ENCODE data around the gene CERS4.
A peak's percentile ranks its signal among the peaks of the same experiment; 100 is the strongest.
"Not testable (repeated sequence)": the region's sequence is repeated elsewhere in the genome, so short reads cannot be mapped to it uniquely, and the experiment has no call there.

Gene CERS4

DNA sequence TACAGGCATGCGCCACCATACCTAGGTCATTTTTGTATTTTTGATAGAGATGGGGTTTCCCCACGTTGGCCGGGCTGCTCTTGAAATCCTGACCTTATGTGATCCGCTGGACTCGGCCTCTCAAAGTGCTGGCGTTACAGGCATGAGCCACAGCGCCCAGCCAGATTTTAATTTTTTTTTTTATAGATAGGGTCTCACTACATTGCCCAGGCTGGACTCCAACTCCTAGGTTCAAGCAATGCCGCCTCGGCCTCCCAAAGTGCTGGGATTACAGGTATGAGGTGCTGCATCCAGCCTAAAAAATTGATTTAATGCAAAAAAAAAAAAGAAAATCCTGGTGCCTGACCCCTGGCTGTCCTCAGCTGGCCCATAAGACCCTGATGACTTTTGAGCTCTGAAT is 24.9 kb upstream of the CERS4 start:
- H3K27ac ChIP-seq: no peak overlapping the region
- TF ChIP-seq, protein P1, sequence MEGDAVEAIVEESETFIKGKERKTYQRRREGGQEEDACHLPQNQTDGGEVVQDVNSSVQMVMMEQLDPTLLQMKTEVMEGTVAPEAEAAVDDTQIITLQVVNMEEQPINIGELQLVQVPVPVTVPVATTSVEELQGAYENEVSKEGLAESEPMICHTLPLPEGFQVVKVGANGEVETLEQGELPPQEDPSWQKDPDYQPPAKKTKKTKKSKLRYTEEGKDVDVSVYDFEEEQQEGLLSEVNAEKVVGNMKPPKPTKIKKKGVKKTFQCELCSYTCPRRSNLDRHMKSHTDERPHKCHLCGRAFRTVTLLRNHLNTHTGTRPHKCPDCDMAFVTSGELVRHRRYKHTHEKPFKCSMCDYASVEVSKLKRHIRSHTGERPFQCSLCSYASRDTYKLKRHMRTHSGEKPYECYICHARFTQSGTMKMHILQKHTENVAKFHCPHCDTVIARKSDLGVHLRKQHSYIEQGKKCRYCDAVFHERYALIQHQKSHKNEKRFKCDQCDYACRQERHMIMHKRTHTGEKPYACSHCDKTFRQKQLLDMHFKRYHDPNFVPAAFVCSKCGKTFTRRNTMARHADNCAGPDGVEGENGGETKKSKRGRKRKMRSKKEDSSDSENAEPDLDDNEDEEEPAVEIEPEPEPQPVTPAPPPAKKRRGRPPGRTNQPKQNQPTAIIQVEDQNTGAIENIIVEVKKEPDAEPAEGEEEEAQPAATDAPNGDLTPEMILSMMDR (conservative IDR thresholded peaks at IDR 0.05): no peak

DNA sequence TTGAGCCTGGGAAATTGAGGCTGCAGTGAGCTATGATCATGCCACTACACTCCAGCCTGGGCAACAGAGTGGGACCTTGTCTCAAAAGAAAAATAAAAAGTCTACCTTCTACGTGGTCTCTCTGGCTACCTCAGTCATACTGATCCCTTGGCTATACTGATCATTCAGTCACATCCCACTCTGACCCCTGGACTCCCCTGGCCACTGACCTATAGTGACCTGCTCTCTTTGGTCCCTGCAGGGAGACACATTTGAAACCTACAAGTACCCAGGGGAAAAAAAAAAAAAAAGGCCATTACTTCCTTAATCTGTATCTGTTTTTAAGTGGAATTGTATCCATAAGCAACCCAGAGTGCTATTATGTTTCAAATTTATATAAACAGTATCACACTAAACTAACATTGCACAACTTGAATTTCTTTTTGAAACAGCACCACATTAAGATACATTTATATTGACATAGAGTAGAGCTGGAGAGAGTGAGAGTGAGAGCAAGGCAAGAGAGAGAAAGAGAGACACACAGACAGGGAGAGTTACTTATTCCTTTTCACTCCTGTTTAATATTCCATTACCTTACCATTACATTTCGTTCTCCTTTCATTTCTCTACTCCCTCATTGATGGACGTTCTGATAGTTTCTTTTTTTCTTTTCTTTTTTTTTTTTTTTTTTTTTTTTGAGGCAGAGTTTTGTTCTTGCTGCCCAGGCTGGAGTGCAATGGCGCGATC is 23.7 kb upstream of the CERS4 start:
- H3K27ac ChIP-seq: no peak overlapping the region
- TF ChIP-seq, protein P1 (conservative IDR thresholded peaks at IDR 0.05): no peak

DNA sequence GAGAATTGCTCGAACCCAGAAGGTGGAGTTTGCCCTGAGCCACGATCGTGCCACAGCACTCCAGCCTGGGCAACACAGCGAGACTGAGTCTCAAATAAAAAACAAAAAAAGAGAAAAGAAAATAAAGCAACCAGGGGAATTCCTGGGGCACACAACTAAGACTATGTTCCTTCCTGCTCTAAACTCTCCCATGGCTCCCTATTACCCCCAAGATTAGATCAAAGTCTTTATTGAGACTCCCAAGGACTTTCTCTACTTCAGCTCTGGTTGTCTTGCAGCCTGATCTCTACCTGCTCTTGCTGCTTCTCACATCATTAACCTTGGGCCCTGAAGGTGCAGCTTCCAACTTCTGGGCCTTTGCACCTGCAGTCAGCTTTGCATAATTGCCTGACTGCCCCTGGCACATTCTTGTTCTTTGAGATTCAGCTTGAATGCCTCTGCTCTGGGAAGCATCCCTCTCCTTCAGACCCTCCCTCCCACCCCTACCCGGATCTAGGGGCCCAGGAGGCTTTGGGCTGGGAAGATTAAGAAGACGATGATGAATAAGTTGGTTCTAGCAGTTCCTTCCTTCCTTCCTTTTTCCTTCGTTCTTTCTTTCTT is 16.8 kb upstream of the CERS4 start:
- TF ChIP-seq, protein P1 (conservative IDR thresholded peaks at IDR 0.05): no peak

DNA sequence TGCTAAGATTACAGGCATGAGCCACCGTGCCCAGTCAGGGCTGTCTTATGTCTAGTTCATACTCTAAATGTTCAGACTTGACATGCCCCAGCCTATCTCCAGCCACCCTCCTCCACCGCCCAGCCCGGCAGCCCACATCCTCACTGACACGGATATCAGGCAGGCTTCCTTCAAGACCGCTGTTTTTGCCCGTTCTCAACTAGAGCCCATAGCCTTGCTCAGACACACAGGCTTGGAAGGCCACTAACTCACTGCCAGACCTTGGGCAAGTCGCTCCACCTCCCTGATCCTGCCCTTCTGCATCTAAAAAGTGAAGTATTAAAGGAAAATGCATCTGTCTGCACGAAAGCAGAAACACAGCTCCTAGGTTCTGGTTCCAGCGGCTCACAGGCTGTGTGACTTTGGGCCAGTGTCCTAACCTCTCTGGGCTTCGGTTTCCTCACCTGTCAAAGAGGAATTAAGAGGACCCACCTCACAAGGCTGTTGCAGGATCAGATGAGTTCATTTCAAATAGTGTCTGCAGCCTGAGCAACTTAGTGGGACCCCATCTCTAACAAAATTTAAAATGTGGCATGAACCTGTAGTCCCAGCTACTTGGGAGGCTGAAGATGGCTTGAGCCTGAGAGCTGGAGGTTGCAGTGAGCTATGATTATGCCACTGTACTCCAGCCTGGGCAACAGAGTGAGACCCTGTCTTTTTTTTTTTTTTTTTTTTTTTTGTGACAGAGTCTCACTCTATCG is 14.5 kb upstream of the CERS4 start:
- no peak overlapping the region for H3K27ac ChIP-seq

More for the DNA sequence above, 16.8 kb upstream of the CERS4 start:
- no peak overlapping the region for H3K27ac ChIP-seq

DNA sequence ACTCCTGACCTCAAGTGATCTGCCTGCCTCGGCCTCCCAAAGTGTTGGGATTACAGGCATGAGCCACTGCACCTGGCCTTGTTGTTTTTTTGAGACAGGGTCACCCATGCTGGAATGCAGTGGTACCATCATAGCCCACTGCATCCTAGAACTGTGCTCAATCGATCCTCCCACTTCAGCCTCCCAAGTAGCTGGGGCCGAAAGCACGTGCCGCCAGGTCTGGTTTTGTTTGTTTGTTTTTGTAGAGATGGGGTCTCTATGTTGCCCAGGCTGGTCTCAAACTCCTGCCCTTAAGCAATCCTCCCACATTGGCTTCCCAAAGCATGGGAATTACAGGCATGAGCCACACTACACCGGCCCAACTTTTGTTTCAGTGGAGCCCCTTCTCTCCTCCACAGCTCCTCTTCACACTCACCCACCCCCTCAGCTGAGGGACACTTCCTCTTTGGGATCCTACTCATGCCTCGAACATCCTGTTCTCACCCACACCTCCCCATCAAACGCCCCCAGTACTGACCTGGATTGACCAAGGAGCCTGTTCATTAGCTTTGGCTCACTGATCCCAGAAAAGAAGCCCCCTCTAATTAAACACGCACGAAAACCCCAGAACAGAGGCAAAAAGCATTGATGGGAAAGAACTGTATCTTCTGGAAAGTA is 12.8 kb upstream of the CERS4 start:
- TF ChIP-seq, protein P1 (conservative IDR thresholded peaks at IDR 0.05): no peak
- H3K27ac ChIP-seq: no peak overlapping the region

More for the DNA sequence above, 14.5 kb upstream of the CERS4 start:
- TF ChIP-seq, protein P1 (conservative IDR thresholded peaks at IDR 0.05): no peak

DNA sequence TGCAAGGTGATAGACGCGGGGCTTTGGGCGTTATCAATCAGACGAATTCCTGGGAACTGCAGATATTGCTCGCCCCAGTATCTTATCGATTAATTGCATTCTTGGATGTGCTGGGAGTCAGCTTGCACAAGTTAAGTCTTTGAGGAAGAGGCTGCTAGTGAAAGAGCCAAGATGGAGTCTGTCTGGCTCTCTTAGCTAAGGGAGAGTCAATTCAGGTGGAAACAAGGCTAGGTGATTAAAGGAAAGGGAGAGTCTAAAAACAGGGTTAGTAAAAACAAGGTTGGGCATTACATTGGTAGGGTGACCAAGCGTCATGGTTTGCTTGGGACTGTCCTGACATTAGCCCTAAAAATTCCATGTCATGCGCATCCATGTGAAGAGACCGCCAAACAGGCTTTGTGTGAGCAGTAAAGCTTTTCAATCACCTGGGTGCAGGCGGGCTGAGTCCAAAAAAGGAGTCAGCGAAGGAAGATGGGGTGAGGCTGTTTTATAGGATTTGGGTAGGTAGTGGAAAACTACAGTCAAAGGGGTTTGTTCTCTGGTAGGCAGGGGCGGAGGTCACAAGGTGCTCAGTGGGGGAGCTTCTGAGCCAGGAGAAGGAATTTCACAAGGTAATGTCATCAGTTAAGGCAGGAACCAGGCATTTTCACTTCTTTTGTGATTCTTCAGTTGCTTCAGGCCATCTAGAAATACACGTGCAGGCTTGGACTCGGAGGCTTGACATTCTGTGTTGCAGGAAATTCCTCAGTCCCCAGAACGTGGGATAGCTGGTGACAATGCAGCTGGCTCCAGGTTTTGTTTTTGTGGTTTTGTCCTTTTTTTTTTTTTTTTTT is 5.7 kb upstream of the CERS4 start:
- H3K27ac ChIP-seq: not testable (repeated sequence)

DNA sequence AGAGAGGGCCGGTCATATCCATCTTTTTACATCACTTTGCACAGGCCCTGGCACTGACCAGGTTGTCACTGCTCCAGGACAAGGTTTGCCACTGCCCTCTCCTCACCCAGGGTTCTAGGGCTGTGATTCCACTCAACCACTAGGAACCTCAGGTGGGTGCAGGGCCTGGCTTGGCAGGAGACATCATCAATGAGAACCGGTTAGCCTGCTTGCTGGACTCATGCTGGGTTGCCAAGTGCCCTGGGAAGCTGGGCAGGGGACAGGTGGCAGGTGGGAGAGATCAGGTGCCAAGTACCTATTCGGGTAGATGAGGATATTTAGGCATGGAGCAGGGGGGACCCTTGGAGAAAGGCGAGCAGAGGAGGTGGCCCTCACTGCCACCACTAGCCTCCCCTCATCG is 4.2 kb upstream of the CERS4 start:
- TF ChIP-seq, protein P1 (conservative IDR thresholded peaks at IDR 0.05): no peak
- H3K27ac ChIP-seq: peak overlapping the region; percentile 84
